ENCODE results near the gene PUS1.

Gene PUS1

DNA sequence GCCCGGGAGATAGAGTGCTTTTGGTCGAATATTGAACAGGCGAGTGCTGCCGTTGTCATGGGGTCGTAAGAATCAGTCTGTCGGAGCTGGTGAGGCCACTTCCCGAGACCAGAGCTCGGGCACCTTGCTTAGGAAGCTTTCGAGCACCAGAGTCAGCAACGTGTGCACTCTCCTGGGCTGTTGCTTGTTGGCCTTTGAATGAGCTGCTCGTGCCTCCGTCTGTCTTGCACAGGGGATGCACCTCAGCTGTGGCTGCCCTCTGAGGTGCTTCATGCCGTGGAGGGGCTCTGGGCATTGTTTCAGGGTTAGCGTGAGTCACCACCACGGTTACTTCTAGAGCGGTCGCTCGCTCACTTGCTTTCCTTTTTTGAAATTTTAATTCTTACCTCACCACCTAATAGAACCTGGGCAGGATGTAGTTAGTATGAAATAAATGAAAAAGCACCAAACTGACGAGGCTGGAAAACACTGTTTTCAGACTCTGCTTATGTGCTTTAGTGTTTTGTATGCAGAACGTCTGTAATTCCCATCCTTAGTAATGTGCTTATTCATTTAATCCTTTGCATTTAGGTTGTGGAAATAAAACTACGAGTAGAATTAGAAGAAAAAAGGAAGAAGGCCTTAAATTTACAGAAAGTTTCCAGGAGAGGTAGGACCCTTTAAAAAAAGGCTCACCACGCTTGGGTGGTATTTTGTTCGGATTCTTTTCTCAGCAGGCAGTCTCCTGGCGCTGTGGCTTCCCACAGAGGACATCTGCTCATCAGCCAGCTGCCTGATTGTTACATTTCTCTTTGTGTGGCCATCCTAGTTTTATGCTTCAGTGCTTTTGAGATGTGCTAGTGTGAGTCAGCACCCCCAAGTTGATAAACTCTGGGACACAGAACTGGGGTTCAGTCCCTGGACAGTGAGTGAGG lies 61.2 kb downstream of the PUS1 start:
- TF ChIP-seq Cebpa-rat (IDR thresholded peaks at IDR 0.05): peak in 5 of 11 experiments; percentile 11 to 76 (median 28); a peak in 3 of 22 replicates
- no peaks in the 10 kb centered on the region for H3K27me3 ChIP-seq
- H3K9ac ChIP-seq: peak overlapping the region; percentile 1 to 79 (median 71); a peak in 19 of 22 replicates
- peak overlapping the region; percentile 76 to 94 (median 82) for H3K4me2 ChIP-seq
- peaks cover 51 to 75% (median 72%) of the 10 kb centered on the region in 10 experiments for H3K4me1 ChIP-seq
- peaks cover 65 to 85% (median 77%) of the 10 kb centered on the region in 11 experiments for H3K36me3 ChIP-seq
- peaks cover 2 to 58% (median 27%) of the 10 kb centered on the region in 11 experiments; a peak in 15 of 22 replicates for H4K20me1 ChIP-seq
- peak overlapping the region in 7 of 10 experiments; percentile 8 to 47 (median 25); a peak in 8 of 20 replicates for H3K4me3 ChIP-seq
- no peaks in the 10 kb centered on the region for H3K9me3 ChIP-seq (replicated peaks in 1 of 11)
- H3K27ac ChIP-seq: peak overlapping the region in 10 of 11 experiments; percentile 6 to 89 (median 80); a peak in 18 of 22 replicates

DNA sequence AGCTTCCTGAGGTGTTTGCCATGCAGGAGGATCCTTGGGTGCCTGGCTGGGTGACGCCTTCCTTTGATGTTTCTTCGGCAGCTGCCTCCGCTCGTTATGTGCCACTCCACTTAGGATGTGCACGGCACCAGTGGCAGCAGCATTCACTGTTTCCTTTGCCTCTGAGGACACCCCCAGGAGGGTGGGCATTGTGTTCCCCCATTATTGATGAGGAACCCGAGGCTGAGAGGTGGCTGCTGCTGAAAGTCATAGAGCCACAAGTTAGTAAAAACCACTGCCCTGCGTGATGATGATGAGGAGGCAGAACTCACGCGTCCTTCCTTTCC lies 61.9 kb downstream of the PUS1 start:
- peak overlapping the region; percentile 1 to 79 (median 71); a peak in 17 of 22 replicates for H3K9ac ChIP-seq
- no peak for TF ChIP-seq Cebpa-rat (IDR thresholded peaks at IDR 0.05)
- peaks cover 66 to 87% (median 77%) of the 10 kb centered on the region in 11 experiments for H3K36me3 ChIP-seq
- H4K20me1 ChIP-seq: peaks cover 0 to 58% (median 27%) of the 10 kb centered on the region in 11 experiments; a peak in 15 of 22 replicates
- H3K27me3 ChIP-seq: no peaks in the 10 kb centered on the region
- no peaks in the 10 kb centered on the region for H3K9me3 ChIP-seq (replicated peaks in 1 of 11)
- peak overlapping the region in 4 of 10 experiments; percentile 0 to 47 (median 16); a peak in 5 of 20 replicates for H3K4me3 ChIP-seq
- peak overlapping the region; percentile 76 to 94 (median 82) for H3K4me2 ChIP-seq
- H3K27ac ChIP-seq: peak overlapping the region in 9 of 11 experiments; percentile 36 to 89 (median 83); a peak in 17 of 22 replicates
- H3K4me1 ChIP-seq: peaks cover 45 to 70% (median 66%) of the 10 kb centered on the region in 10 experiments

DNA sequence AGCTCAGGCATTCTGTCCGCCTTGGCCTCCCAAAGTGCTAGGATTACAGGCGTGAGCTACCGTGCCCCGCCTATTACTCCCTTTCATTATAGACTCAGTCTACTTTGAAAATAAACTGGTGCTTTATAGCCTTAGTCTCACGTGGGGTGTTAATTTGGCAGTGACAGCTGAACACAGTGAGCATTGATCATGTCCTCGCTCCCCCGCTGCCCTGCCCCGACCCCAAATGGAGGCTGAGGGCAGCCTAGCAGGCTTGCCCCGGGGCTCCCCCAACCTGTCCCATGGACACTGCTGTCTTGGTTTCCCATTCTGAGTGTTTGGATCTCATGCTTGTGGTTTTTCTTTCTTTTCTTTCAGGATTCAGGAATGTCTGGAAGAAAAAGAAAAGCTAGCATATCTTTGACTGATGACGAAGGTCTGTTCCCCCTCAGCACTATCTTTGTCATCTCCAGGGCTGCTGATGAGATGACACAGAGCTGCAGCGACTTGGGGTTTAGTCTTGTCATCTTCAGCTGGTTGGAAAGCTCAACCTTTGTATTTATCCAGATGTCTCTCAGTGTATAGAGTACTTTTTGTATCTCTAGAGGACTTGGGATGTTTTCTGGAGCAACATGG lies 62.8 kb downstream of the PUS1 start:
- TF ChIP-seq Cebpa-rat (IDR thresholded peaks at IDR 0.05): no peak
- H4K20me1 ChIP-seq: peaks cover 0 to 54% (median 21%) of the 10 kb centered on the region in 11 experiments; a peak in 15 of 22 replicates
- peaks cover 35 to 66% (median 56%) of the 10 kb centered on the region in 10 experiments for H3K4me1 ChIP-seq
- no peaks in the 10 kb centered on the region for H3K27me3 ChIP-seq
- peaks cover 63 to 85% (median 76%) of the 10 kb centered on the region in 11 experiments for H3K36me3 ChIP-seq
- no peaks in the 10 kb centered on the region for H3K9me3 ChIP-seq (replicated peaks in 1 of 11)
- peak overlapping the region in 8 of 11 experiments; percentile 67 to 89 (median 83); a peak in 13 of 22 replicates for H3K27ac ChIP-seq
- H3K4me2 ChIP-seq: peak overlapping the region in 8 of 11 experiments; percentile 76 to 94 (median 84); a peak in 17 of 22 replicates
- H3K4me3 ChIP-seq: no peak overlapping the region
- peak overlapping the region in 5 of 11 experiments; percentile 63 to 79 (median 75); a peak in 6 of 22 replicates for H3K9ac ChIP-seq

DNA sequence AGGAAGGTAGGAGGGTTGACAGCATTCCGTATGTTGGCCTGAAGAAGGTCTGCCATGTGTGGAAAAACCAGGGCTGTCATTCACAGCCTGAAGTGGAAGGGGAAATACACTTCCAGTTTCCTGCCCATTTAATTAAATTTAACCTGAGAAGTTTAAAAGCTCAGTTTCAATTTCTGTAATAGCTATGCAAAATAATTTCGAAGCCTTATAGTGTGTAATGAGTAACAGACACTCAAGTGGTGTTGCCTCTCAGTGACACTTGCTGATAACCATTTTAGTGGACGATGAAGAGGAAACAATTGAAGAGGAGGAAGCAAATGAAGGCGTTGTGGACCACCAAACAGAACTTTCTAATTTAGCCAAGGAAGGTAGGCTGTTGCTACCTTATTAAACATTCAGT lies 65.5 kb downstream of the PUS1 start:
- H3K27me3 ChIP-seq: no peaks in the 10 kb centered on the region
- H3K9ac ChIP-seq: no peak overlapping the region
- no peak overlapping the region for H3K4me2 ChIP-seq
- H3K9me3 ChIP-seq (replicated peaks in 1 of 11): no peaks in the 10 kb centered on the region
- no peak overlapping the region for H3K4me3 ChIP-seq
- no peak for TF ChIP-seq Cebpa-rat (IDR thresholded peaks at IDR 0.05)
- H3K4me1 ChIP-seq: peaks cover 18 to 40% (median 29%) of the 10 kb centered on the region in 10 experiments
- H4K20me1 ChIP-seq: peaks cover 0 to 43% (median 16%) of the 10 kb centered on the region in 11 experiments; a peak in 15 of 22 replicates
- no peak overlapping the region for H3K27ac ChIP-seq
- peaks cover 58 to 85% (median 68%) of the 10 kb centered on the region in 11 experiments for H3K36me3 ChIP-seq

Measured in BLaER1 treated with 17β-estradiol and CSF1 and Interleukin-3, amounts not matched to agents 10 nM and 100 nM (cell line).